HG02973 (cell line): ENCODE measurements around the gene VEZT.

ENCODE experiments used
- ATAC-seq: cut with Tn5 transposase; IDR thresholded peaks from one replicate; pipeline ENCODE4 v1.9.1; 2021; ENCODE audit warnings: moderate library complexity; ENCODE audit not compliant: unreplicated experiment

VEZT gene

GRCh38 chr12:95200128-95200894 lies 17.3 kb upstream of the VEZT start:
- no peak for ATAC-seq

GRCh38 chr12:95201056-95201670 lies 16.4 kb upstream of the VEZT start:
- ATAC-seq: no peak

DNA sequence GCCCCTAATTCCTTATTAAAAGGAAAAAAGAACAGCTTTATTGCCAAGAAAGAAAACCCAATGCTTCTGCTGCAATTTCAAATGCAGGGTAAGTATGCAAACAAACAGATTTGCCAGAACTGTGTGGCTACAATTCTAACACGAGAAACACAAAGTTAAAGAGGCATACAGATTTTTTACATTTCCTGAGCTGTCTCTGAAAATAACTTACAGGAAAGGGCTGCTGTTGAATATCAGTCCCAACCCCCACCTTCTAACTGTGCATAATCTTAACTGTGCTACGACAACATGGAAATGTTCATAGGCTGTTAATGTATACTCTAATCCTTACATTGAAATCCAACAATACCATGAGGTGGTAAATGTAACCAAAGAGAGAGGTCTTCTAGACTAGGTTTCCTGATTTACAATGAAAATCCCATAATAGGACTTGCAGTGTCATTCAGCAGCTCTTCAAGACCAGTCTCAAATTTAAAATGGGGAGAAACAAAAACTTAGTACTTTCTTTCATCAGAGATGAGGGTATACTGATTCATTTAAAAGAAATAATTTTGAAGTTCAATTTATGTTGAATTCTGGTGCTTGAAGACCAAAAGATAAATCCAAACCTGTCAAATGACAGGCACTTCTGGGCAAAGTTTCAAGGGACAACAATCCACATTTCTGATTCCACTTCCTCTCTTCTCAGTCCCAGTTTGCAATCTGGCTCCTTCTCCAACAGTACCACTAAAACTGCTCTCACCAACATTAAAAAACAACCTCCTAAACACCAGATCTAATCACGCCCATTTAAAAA lies 14.7 kb upstream of the VEZT start:
- no peak for ATAC-seq

DNA sequence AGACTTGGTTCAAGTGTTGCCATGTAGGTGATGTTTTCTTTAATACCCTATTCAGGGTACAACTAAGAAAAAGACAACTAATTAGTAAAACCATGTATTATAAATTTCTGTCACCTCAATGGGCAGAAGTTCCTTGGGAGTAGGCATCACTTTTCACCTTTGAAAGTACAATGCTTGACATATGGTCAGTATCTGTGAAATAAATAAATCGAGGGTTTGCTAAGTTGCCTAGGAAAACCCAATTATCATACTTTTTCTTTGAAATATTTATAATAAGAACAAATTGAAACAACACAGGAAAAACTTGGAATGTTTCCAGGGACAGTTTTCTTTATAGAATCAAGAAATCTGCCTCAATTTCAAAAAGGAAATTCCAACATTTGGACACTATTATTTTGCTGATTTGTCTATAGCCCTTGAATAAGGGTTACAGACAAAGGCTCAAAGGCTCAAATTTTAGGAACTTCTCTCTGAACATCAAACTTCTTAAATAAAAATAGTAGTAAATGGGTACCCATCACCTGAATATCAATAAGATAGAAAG lies 14.0 kb upstream of the VEZT start:
- no peak for ATAC-seq

GRCh38 chr12:95204141-95204866 lies 13.3 kb upstream of the VEZT start:
- ATAC-seq: no peak

DNA sequence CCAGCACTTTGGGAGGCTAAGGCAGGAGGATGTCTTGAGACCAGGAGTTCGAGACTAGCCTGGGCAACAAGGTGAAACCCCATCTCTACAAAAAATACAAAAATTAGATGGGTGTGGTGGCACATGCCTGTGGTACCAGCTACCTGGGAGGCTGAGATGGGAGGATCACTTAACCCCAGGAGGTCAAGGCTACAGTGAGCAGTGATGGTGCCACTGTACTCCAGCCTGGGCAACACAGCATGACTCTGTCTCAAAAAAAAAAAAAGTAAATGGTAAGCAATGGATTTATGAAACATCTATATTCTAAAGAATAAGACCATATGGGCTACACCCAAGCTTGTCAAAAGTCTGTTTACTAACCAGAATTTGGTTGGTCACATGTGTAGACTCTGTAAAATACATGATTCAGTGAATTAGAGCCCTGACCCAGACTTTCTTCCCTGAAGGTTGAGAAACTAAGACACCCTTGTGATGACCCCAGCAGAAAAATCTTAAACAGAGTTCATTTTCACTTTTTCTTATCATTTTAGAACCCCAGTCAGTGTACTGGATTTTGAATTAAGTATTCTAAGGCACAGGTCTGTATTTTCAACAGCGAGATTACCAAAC lies 12.5 kb upstream of the VEZT start:
- ATAC-seq: no peak

DNA sequence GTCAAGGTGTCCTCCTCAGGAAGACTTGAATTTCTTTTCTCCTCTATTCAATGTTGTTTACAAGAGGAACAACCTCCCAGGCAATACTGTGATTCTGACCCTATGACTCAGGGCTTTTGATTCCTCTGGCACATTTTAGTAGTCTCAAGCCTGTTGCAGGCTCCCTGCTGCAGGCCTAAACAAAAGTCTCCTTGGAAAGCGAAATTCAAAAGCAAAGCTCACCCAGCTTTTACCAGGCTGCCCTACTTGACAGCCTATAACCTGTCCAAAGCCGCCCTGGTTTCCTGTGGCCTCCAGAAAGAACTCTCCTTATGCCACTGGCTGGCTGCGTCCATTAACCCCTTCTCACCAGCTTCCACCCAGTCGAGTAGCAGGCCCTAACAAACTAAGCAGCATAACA lies 11.9 kb upstream of the VEZT start:
- ATAC-seq: no peak

DNA sequence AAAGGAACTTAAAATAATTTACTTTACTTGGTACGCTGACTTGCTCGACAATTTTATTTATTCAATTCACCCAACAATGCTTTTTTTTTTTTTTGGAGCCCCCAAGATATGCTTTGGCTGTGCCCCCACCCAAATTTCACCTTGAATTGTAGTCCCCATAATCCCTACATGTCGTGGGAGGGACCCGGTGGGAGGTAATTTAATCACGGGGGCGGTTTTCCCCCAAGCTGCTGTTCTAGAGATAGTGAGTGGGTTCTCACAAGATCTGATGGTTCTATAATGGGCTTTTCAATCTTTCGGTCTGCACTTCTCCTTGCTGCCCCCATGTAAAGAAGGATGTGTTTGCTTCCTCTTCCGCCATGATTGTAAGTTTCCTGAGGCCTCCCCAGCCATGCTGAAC lies 10.7 kb upstream of the VEZT start:
- no peak for ATAC-seq

- ATAC-seq: no peak
Measured at GRCh38 chr12:95207407-95207806, 10.2 kb upstream of the VEZT start.

GRCh38 chr12:95208678-95209077 lies 8.9 kb upstream of the VEZT start:
- ATAC-seq: no peak

DNA sequence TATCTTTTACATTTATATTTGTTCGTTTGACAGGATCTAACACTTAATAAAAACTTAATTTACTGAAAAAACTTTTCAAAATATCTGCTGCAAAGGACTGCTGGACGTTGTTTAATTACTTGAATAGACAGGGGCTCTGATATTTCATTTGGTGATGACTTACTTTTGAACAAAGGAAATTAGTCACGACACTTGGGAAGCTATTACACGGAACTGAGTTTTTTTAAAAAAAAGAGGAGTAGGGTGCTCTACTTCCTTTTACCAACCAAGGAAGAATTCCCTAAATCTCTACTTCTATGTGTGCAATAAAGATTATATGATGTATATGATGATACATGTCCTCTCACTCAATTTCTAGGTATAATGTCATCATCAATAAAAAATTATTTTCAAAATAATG lies 5.0 kb upstream of the VEZT start:
- ATAC-seq: no peak

GRCh38 chr12:95213119-95213518 lies 4.5 kb upstream of the VEZT start:
- no peak for ATAC-seq

DNA sequence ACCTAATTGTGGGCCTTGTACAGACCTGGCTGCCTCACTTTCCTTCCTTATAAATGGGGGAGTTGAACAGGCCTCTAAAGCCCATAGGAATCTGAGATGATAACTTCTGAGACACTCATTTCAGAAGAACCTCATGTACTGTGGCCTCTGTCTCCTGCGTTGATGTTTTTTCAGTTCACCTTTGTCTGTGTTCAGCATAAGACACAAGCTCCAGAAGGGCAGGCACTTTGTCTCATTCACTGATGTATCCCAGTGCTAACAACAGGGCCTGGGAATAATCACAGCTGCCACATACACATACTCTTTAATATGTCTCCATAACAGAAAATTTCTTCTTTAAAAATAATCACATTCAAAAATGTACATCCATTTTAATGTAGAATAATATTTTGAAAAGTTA lies 3.7 kb upstream of the VEZT start:
- ATAC-seq: no peak

- ATAC-seq: no peak
Measured at GRCh38 chr12:95214466-95214865, 3.1 kb upstream of the VEZT start.

- no peak for ATAC-seq
Measured at GRCh38 chr12:95215949-95216348, 1.7 kb upstream of the VEZT start.

DNA sequence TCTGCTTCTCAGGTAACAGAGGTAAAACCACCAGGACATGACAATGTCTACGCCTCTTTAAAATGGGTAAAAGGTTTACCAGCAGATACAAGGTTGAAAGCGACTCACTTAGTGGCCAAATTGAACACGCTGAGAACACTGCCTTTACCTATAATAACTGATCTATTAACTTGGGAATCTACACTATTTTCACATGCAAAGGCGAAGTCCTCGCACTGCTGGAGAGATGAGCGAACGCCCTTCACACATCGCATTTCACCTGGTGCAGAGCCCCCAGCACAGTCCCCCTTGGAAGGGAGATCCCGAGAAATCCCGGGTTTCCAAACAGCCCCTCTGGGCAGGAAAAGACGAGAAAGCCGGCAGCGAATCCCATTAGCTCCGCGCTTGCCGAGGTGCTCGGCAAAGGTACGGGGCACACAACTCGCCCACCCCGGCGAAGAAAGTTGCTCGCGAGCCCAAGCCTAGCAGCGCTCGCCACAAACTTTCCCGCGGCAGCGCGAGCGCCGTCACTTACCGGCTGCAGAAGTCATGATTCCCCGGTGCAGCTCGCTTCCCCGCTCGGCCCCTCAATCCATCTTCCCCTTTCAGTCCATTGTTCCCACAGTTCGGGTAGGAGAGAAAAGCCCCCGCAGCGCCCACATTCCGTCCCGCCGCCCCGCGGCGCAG lies 763 bp upstream of the VEZT start:
- peak; percentile 21 for ATAC-seq

DNA sequence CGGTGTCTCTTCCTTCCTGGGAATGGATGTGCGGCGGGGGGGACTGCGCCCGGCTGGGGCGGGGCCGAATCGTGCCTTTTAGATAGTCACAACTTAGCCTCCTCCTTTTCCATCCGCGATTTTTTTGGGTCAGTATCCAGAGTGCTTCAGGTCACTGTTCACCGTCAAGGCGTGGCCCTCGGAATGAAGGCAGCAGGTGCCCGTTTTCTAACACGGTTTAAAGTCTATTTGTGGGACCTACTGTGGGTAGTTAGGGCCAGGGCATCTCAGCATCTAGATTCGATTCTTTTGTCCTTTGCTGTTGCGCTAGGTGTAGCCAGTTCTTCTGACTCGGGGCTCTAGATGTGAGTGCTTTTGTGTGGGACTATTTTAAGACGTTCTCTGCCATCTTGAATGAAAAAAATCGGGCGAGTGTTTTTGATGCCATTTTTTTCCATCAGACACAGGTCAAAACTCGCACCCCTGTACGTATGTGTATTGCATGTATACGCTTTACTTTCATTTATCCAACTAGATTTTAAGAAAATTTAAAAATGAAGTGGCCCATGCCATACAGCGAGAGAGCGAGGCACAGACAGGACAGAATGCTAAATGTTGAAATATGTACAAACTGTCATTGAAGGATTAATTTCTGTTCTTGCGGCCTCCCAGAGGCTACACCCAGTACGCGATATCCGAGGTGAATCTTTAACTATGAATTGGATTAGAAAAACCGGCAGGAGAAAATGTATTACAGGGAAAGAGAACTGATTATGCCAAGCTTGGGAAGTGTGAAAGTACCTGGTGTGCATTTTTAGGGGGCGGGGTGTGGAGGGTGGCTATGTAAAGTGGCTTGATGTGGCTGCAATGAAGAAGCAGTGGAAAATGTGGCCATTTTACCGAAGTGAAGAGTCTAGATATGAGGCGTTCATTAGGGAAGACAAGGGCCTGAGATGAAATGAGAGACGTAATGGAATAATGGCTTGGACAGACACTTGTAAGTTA lies 835 bp downstream of the VEZT start:
- ATAC-seq: no peak

- no peak for ATAC-seq
Measured at GRCh38 chr12:95220190-95220589, 2.6 kb downstream of the VEZT start.

DNA sequence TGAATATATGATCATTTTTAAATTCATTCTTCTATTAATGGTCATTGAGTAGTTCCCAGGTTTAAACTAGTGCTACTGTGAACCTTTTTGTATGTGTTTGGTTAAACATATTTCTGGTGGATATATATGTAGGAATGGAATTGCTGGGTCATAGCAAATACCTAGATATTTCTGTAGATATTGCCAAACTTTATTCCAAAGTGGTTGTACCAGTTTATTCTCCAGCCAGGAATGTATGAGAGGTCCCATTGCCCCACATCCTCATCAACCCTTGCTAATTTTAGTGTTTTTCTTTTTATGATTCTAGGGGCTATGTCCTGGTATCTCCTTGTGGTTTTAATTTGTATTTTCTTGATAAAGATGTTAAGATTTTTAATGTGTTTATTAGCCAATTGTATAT lies 3.1 kb downstream of the VEZT start:
- no peak for ATAC-seq
